ENCODE results near the gene SRD5A2. TPM values are rescaled to one million over a fixed set of nuclear protein-coding genes. Genes with fewer than 3 reads are reported as not detected.
"Not testable (repeated sequence)": the region's sequence is repeated elsewhere in the genome, so short reads cannot be mapped to it uniquely, and the experiment has no call there.

SRD5A2 gene
- total RNA-seq, 1 experiment from 2014 or later = not detected

DNA sequence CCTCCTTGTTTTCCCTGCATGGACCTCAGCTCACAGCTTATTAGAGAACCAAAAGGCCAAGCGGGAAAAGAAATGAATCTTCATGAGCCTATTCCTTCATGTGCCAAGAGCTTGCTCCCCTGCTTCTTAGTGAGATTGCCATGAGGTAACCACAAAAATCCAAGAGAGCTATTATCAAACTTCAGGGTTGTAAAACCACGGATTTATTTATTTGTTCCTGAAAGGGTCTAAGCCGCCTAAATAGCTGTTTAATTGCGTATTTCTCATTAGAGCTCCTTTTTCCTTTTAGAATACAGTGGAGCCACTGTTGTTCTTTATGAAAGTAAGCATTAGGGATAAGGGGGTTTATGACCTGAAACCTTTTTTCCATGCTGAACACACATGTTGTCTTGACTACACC lies 58.0 kb downstream of the SRD5A2 start:
- DNase-seq = no peak
- no peaks in the 10 kb centered on the region for H3K36me3 ChIP-seq (replicated peaks; ENCODE audit: control insufficient read depth, insufficient read depth, low read length)
- no peak overlapping the region for H3K4me3 ChIP-seq (ENCODE audit: insufficient read depth, low read depth, low read length)
- no peaks in the 10 kb centered on the region for H3K27me3 ChIP-seq (ENCODE audit: control insufficient read depth, insufficient read depth, low read length)

DNA sequence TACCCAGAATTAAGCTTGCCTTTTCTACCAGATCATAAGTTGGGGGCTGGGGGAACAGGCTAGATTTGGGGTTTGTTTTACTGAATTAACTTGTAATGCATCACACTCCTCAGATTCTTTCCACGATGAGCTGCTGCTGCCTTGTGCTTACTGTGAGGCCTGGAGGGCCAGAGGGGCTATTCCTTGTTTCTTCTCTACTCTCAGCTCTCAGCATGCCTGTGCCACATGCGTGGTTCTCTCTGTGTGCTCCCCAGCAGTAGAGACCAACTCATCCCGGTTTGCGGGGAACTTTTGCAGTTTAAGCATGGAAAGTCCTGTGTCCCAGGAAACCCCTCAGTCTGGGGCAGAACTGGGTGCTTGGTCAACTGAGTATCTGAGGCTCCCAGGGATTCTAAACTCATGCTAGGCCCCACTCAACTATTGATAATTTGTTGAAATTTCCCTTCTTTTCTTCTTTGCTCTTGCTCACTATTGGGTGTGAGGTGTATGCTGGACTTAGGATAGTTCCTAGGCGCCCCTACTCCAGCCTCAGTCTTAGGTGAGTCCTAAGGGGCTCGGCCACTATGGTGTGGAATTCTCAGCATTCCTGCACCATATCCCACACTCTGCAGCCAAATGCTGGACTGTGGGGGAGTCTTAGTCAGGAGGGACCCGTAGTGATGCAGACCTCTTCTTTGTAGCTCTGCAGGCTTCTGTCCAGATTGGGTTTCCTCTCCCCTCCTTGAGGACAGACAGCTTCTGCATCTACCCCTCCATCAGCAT lies 63.1 kb downstream of the SRD5A2 start:
- Histone ChIP-seq H3K4me3 (ENCODE audit: insufficient read depth, low read depth, low read length) (no peak overlapping the region), H3K27me3 (ENCODE audit: control insufficient read depth, insufficient read depth, low read length) (no peaks in the 10 kb centered on the region), H3K36me3 (replicated peaks; ENCODE audit: control insufficient read depth, insufficient read depth, low read length) (no peaks in the 10 kb centered on the region)
- no peak for DNase-seq

GRCh38 chr2:31515586-31515985 lies 65.2 kb downstream of the SRD5A2 start:
- no peaks in the 10 kb centered on the region for H3K36me3 ChIP-seq (replicated peaks; ENCODE audit: control insufficient read depth, insufficient read depth, low read length)
- DNase-seq = no peak
- H3K27me3 ChIP-seq (ENCODE audit: control insufficient read depth, insufficient read depth, low read length) = no peaks in the 10 kb centered on the region
- H3K4me3 ChIP-seq (ENCODE audit: insufficient read depth, low read depth, low read length) = no peak overlapping the region

- Histone ChIP-seq H3K4me3 (ENCODE audit: insufficient read depth, low read depth, low read length) (no peak overlapping the region), H3K36me3 (replicated peaks; ENCODE audit: control insufficient read depth, insufficient read depth, low read length) (no peaks in the 10 kb centered on the region), H3K27me3 (ENCODE audit: control insufficient read depth, insufficient read depth, low read length) (no peaks in the 10 kb centered on the region)
- DNase-seq = no peak
Measured at GRCh38 chr2:31513553-31513952, 67.2 kb downstream of the SRD5A2 start.

- no peaks in the 10 kb centered on the region for H3K27me3 ChIP-seq (ENCODE audit: control insufficient read depth, insufficient read depth, low read length)
- no peak overlapping the region for H3K4me3 ChIP-seq (ENCODE audit: insufficient read depth, low read depth, low read length)
- no peaks in the 10 kb centered on the region for H3K36me3 ChIP-seq (replicated peaks; ENCODE audit: control insufficient read depth, insufficient read depth, low read length)
- DNase-seq = no peak
Measured at GRCh38 chr2:31511376-31511775, 69.4 kb downstream of the SRD5A2 start.

DNA sequence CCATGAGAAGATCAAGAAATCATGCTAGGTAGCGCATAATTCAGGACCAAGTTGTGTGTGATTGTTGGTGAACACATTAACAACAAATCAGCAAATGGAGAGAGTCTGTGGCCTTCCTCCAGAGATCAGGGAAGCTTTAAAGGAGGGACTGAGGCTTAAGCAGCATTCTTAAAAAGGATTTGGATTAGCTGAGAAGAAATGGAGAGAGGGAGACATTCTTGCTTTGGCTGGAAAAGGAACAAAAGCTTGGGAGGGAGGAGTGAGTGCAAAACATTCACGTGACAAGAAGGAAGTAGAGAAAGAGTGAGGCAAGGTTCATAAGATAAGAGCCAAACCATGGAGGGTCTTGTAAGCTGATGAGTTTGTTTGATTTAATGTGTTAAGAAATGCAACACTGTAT lies 75.6 kb downstream of the SRD5A2 start:
- no peaks in the 10 kb centered on the region for H3K36me3 ChIP-seq (replicated peaks; ENCODE audit: control insufficient read depth, insufficient read depth, low read length)
- no peak for DNase-seq
- H3K27me3 ChIP-seq (ENCODE audit: control insufficient read depth, insufficient read depth, low read length) = no peaks in the 10 kb centered on the region
- H3K4me3 ChIP-seq (ENCODE audit: insufficient read depth, low read depth, low read length) = no peak overlapping the region

GRCh38 chr2:31504311-31504710 lies 76.4 kb downstream of the SRD5A2 start:
- DNase-seq = no peak
- H3K36me3 ChIP-seq (replicated peaks; ENCODE audit: control insufficient read depth, insufficient read depth, low read length) = no peaks in the 10 kb centered on the region

DNA sequence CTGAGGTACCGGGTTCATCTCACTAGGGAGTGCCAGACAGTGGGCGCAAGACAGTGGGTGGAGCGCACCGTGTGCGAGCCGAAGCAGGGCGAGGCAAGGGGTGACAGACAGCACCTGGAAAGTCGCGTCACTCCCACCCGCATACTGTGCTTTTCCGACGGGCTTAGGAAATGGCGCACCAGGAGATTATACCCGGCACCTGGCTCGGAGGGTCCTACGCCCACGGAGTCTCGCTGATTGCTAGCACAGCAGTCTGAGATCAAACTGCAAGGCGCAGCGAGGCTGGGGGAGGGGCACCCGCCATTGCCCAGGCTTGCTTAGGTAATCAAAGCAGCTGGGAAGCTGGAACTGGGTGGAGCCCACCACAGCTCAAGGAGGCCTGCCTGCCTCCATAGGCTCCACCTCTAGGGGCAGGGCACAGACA lies 84.3 kb downstream of the SRD5A2 start:
- H3K27me3 ChIP-seq (ENCODE audit: control insufficient read depth, insufficient read depth, low read length); H3K36me3 ChIP-seq (replicated peaks; ENCODE audit: control insufficient read depth, insufficient read depth, low read length); DNase-seq: not testable (repeated sequence)
- H3K4me3 ChIP-seq (ENCODE audit: insufficient read depth, low read depth, low read length) = peak overlapping the region; percentile 59

More at GRCh38 chr2:31504311-31504710, 76.4 kb downstream of the SRD5A2 start:
- Histone ChIP-seq H3K27me3 (ENCODE audit: control insufficient read depth, insufficient read depth, low read length) (no peaks in the 10 kb centered on the region), H3K4me3 (ENCODE audit: insufficient read depth, low read depth, low read length) (no peak overlapping the region)

GRCh38 chr2:31489339-31489738 lies 91.4 kb downstream of the SRD5A2 start:
- H3K4me3 ChIP-seq (ENCODE audit: insufficient read depth, low read depth, low read length); H3K36me3 ChIP-seq (replicated peaks; ENCODE audit: control insufficient read depth, insufficient read depth, low read length); H3K27me3 ChIP-seq (ENCODE audit: control insufficient read depth, insufficient read depth, low read length): not testable (repeated sequence)
- DNase-seq = peak; percentile 28

DNA sequence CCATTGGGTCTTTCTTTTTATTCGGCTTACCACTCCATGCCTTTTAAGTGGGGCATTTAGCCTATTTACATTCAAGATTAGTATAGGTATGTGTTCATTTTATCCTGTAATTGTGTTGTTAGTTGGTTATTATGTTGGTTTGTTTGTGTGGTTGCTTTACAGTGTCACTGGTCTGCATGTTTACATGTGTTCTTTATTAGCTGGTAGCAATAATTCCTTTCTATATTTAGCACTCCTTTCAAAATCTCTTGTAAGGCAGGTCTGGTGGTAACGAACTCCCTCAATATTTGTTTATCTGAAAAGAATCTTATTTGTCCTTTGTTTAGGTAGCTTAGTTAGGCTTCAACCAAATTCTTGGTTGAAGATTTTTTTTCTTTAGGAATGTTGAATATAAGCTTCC lies 97.5 kb downstream of the SRD5A2 start:
- no peak for DNase-seq
- Histone ChIP-seq H3K27me3 (ENCODE audit: control insufficient read depth, insufficient read depth, low read length) (no peaks in the 10 kb centered on the region), H3K36me3 (replicated peaks; ENCODE audit: control insufficient read depth, insufficient read depth, low read length) (no peaks in the 10 kb centered on the region), H3K4me3 (ENCODE audit: insufficient read depth, low read depth, low read length) (no peak overlapping the region)

DNA sequence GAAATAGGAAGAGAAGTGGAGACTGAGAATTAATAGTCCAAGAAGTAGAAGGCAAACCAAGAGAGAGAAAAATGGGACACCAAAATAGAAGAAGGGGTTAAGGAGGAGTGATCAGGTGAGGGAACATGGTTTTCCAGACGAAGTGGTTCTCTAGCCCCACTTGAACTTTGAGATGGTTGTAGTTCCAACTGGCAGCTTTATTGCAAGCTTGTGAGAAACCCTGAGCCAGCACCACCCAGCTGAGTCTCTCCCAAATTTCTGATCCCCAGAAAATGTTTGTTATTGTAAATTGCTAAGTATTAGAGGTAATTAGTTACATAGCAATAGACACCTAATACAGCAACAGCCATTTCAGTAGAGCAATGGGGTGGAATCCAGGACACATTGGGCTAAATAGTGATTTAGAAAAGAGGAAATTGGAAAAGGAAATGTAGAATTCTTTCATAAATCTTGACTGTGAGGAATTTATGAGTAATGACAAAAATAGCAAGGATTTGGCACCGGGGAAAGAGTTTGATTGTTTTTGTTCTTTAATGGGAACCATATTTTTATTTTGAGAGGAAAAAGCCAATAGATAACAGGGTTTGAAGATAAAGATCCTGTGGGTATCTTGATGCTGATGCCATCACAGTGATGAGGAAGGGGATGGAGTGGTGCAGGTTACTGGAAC lies 104.1 kb downstream of the SRD5A2 start:
- Histone ChIP-seq H3K36me3 (replicated peaks; ENCODE audit: control insufficient read depth, insufficient read depth, low read length) (no peaks in the 10 kb centered on the region), H3K4me3 (ENCODE audit: insufficient read depth, low read depth, low read length) (no peak overlapping the region), H3K27me3 (ENCODE audit: control insufficient read depth, insufficient read depth, low read length) (no peaks in the 10 kb centered on the region)
- no peak for DNase-seq

DNA sequence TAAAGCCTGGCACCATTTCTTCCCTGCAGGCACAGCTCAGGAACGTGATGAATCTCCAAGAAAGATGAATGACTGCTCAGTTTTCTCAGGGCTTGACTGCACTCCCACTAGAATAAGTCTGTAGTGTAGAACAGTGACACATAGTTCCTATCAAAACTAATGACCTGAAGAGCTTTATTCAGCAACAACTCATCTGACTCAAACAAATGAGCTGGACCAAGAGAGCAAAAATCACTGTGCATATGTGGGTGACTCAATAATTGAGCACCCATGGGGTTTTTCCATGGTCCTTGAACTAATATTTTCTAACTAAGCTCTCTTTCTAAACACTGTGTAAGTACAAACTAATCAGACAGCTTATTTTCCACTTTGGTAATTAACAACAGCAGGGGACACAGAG lies 105.0 kb downstream of the SRD5A2 start:
- no peaks in the 10 kb centered on the region for H3K27me3 ChIP-seq (ENCODE audit: control insufficient read depth, insufficient read depth, low read length)
- no peak overlapping the region for H3K4me3 ChIP-seq (ENCODE audit: insufficient read depth, low read depth, low read length)
- no peak for DNase-seq
- H3K36me3 ChIP-seq (replicated peaks; ENCODE audit: control insufficient read depth, insufficient read depth, low read length) = no peaks in the 10 kb centered on the region

GRCh38 chr2:31474296-31474695 lies 106.4 kb downstream of the SRD5A2 start:
- Histone ChIP-seq H3K27me3 (ENCODE audit: control insufficient read depth, insufficient read depth, low read length) (no peaks in the 10 kb centered on the region), H3K4me3 (ENCODE audit: insufficient read depth, low read depth, low read length) (no peak overlapping the region), H3K36me3 (replicated peaks; ENCODE audit: control insufficient read depth, insufficient read depth, low read length) (no peaks in the 10 kb centered on the region)
- DNase-seq = no peak

Data from H7 (cell line).